Prostate gland (tissue), 2 donors: ENCODE data around the gene ZNF18. TPM values are rescaled to one million over a fixed set of nuclear protein-coding genes. Genes with fewer than 3 reads are reported as not detected.
"Not testable (repeated sequence)": the region's sequence is repeated elsewhere in the genome, so short reads cannot be mapped to it uniquely, and the experiment has no call there.

ENCODE experiments used
- DNase-seq: peaks from one replicate; pipeline ENCODE4 v3.0.0-alpha.2; 2019; ENCODE audit warnings: low spot score
- H3K27ac ChIP-seq, 2 donors: fragments of 200-600 bp; sonication (generic); 2 replicates each; pipeline ENCODE4 v1.5.1; 2017 to 2019
- H3K27me3 ChIP-seq: fragments of 200-600 bp; sonication (generic); replicated peaks from 2 replicates; pipeline ENCODE4 v1.5.1; 2019; ENCODE audit not compliant: insufficient read depth
- H3K36me3 ChIP-seq, 2 donors: fragments of 200-600 bp; sonication (generic); 1 replicate in 1 of 2; 2 replicates in 1 of 2; pipeline versions ENCODE4 v1.5.1 to v1.8.1; 2017 to 2019
- H3K4me1 ChIP-seq: fragments of 200-600 bp; sonication (generic); replicated peaks from 2 replicates; pipeline ENCODE4 v1.5.1; 2019
- H3K4me3 ChIP-seq, 2 donors: fragments of 200-600 bp; sonication (generic); 2 replicates each; pipeline ENCODE4 v1.5.1; 2017 to 2019
- H3K9me3 ChIP-seq: fragments of 200-600 bp; sonication (generic); 2 replicates; pipeline ENCODE4 v1.5.1; 2017
- POLR2A ChIP-seq: fragments of 450-650 bp; IDR thresholded peaks from one replicate; pipeline ENCODE4 v1.6.1; 2016; ENCODE audit warnings: antibody characterized with exemption, mild to moderate bottlenecking
- POLR2AphosphoS5 ChIP-seq: sonication (generic); formaldehyde crosslinking; IDR thresholded peaks from one replicate; pipeline ENCODE4 v1.6.1; 2017; ENCODE audit warnings: antibody characterized with exemption
- WGBS: methylation state at CpG from one replicate; pipeline ENCODE4 v1.1.5; 2018; 5-methylcytosine and 5-hydroxymethylcytosine counted together
- intact Hi-C: fragments of 100-400 bp; cut with DNase I; formaldehyde crosslinking; loops from one replicate; pipeline ENCODE4 v1.14.2; 2022
- total RNA-seq, 2 donors: library from RNA; depleted of rRNA; stranded (reverse); fragments of >200 nt; gene quantifications; one replicate each; pipeline ENCODE4 v1.1.0, GENCODE V29; 2016
- TF ChIP-seq, protein P1 (sequence below), 4 experiments: fragments of 200-600 bp in 2 of 4; fragments of 450-650 bp in 2 of 4; sonication (generic) in 2 of 4; IDR thresholded peaks; 1 replicate in 3 of 4; 2 replicates in 1 of 4; pipeline ENCODE4 v1.5.1; 2016 to 2019; ENCODE audit warnings: antibody characterized with exemption in 4 of 4, mild to moderate bottlenecking in 2 of 4, moderate library complexity in 2 of 4

The ZNF18 gene
- total RNA-seq, 2 donors from 2014 or later: 11.8 to 13.3 TPM

DNA sequence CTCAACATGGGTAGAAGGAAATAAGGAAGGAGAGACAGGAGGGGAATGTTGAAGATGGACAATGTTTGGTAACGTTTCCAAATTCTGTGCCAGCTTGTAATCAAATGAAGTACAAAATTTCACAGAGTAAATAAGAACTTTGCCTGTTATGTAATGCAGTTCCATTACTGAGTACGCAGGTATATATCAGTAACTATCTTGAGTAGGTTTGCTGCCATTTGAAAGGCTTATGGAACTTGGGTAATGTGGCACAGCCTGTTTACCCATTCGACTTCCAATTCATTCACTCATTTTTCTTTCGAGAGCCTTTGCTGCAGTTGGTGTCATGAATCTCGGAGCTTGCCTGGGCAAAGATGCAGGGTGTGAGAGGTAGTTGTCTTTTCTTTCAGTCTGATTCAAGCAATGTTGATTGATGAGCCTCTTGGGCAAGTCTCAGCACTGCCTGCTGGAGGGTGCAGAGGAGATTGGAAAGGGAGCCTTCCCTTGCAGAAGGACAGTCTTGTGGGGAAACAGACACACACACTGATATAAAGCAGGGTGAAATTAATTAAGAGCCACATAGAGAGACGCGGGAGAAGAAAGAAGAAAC, 53.4 kb downstream of the ZNF18 start:
- Histone ChIP-seq H3K4me3 (no peak overlapping the region), H3K4me1 (no peaks in the 10 kb centered on the region), H3K9me3 (no peaks in the 10 kb centered on the region), H3K36me3 (no peaks in the 10 kb centered on the region), H3K27ac (no peak overlapping the region), H3K27me3 (no peaks in the 10 kb centered on the region)
- DNase-seq: peak; percentile 38
- 45% methylated on average over 7 of the region's 7 CpGs for WGBS
- intact Hi-C loops: no loop called here
- no peak for TF ChIP-seq POLR2AphosphoS5
- no peak for TF ChIP-seq POLR2A
- TF ChIP-seq, protein P1, sequence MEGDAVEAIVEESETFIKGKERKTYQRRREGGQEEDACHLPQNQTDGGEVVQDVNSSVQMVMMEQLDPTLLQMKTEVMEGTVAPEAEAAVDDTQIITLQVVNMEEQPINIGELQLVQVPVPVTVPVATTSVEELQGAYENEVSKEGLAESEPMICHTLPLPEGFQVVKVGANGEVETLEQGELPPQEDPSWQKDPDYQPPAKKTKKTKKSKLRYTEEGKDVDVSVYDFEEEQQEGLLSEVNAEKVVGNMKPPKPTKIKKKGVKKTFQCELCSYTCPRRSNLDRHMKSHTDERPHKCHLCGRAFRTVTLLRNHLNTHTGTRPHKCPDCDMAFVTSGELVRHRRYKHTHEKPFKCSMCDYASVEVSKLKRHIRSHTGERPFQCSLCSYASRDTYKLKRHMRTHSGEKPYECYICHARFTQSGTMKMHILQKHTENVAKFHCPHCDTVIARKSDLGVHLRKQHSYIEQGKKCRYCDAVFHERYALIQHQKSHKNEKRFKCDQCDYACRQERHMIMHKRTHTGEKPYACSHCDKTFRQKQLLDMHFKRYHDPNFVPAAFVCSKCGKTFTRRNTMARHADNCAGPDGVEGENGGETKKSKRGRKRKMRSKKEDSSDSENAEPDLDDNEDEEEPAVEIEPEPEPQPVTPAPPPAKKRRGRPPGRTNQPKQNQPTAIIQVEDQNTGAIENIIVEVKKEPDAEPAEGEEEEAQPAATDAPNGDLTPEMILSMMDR (IDR thresholded peaks at IDR 0.05): no peak

DNA sequence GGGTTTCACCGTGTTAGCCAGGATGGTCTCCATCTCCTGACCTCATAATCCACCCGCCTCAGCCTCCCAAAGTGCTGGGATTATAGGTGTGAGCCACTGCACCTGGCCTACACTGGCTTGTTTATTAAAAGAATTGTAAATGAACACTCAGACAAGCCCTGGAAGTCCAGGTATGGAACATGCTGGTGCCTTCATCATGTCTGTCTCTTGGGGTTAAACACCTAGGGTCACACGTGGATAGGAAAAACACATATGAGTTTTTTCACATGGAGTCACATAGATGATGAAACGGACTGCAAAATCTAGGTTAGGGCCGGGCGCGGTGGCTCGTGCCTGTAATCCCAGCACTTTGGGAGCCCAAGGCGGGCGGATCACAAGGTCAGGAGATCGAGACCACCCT, 54.2 kb downstream of the ZNF18 start:
- H3K27ac ChIP-seq, H3K27me3 ChIP-seq, H3K36me3 ChIP-seq, H3K4me1 ChIP-seq, H3K4me3 ChIP-seq, intact Hi-C loops, H3K9me3 ChIP-seq, DNase-seq: not testable (repeated sequence)
- 95% methylated on average over 11 of the region's 11 CpGs for WGBS

DNA sequence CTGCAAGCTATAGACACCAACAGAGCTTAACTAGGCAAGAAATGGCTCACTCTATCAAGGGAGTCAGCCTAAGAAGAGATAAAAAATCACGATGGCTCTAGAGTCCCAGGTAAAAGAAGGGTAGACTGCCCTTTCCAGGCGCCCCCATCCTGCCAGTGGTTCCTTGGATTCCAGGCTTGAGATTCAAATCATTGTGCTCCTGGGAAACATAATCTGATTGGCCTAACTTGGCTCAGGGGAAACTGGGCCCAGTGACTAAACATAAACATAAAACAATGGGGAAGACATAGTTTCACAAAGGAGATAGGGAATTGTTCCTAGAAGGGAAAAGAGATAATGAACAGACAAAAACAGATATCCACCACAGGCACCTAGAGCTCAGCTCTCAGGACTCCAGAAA, 56.4 kb downstream of the ZNF18 start:
- DNase-seq: no peak
- Histone ChIP-seq H3K9me3 (no peaks in the 10 kb centered on the region), H3K4me3 (no peak overlapping the region), H3K4me1 (no peaks in the 10 kb centered on the region), H3K27ac (no peak overlapping the region), H3K27me3 (no peaks in the 10 kb centered on the region), H3K36me3 (no peaks in the 10 kb centered on the region)
- TF ChIP-seq, protein P1 (IDR thresholded peaks at IDR 0.05): no peak
- no peak for TF ChIP-seq POLR2AphosphoS5
- TF ChIP-seq POLR2A: no peak
- intact Hi-C loops: no loop called here
- WGBS: 93% methylated on average over 2 of the region's 2 CpGs

DNA sequence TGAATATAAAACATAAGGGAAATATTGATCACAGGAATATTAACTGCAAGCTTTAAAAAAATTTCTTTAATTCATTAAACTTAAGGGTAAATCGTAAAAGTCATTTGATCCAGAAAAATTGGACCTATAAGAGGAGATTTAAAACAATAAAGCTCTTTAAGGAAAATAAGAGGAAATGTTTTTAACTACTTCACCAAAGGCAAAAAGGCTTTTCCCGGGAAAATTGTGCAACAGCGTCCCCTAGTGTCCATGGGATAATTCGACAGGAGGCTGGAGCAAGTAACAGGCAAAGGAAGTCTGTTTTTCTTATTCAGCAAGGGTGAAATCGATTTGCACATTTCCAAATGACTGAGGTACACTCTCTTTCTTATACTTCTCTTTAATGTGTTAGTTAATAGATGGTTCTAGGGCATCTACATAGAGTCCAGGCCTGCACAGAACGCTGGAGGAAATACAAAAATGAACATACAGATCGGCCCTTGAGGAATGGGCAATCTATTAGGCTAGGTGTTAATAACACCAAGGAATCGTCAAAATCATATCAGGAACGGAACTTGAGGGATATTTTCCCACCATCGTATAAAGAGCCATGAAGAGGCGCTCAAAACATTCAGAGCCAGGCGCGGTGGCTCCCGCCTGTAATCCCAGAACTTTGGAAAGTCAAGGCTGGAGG, 61.4 kb downstream of the ZNF18 start:
- WGBS: 44% methylated on average over 14 of the region's 14 CpGs
- Histone ChIP-seq H3K36me3 (no peaks in the 10 kb centered on the region), H3K27ac (no peak overlapping the region), H3K4me1 (no peaks in the 10 kb centered on the region), H3K4me3 (no peak overlapping the region), H3K27me3 (no peaks in the 10 kb centered on the region), H3K9me3 (no peaks in the 10 kb centered on the region)
- peak; percentile 10 for TF ChIP-seq POLR2AphosphoS5
- TF ChIP-seq, protein P1 (IDR thresholded peaks at IDR 0.05): peak; percentile 67 to 83 (median 72)
- no peak for TF ChIP-seq POLR2A
- intact Hi-C loops: no loop called here
- peak; percentile 38 for DNase-seq

DNA sequence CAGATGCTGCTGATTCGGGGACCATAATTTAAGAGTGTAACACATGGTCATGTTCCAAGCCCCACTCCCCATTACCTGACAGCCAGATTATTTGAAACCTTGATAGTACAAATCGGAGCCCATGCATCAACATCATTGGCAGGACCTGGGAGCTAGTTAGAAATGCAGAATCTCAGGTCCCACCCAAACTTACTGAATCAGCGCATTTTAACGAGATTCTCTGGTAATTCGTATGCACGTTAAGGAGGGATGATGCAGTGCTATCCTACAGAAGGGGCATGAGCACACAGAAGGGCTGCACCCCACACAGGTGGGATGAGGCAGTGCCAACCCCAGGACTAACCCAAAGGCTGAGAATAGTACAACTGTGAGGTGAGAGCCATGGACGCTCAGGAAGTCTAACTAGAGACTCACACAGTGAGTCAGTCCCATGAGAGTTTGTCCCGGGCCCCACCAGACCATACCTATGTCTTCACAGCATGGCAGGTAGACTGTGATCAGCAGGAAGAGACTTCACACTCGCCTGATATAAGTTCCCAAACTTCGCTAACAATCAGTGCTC, 64.9 kb downstream of the ZNF18 start:
- TF ChIP-seq POLR2AphosphoS5 (no peak), POLR2A (no peak)
- TF ChIP-seq, protein P1 (IDR thresholded peaks at IDR 0.05): no peak
- intact Hi-C loops: no loop called here
- no peaks in the 10 kb centered on the region for H3K36me3 ChIP-seq
- H3K27ac ChIP-seq: no peak overlapping the region
- H3K4me3 ChIP-seq: no peak overlapping the region
- DNase-seq: no peak
- H3K9me3 ChIP-seq: no peaks in the 10 kb centered on the region
- H3K27me3 ChIP-seq: no peaks in the 10 kb centered on the region
- H3K4me1 ChIP-seq: no peaks in the 10 kb centered on the region
- 92% methylated on average over 10 of the region's 10 CpGs for WGBS
